Measurements from ENCODE around the gene ZFYVE27.

DNA sequence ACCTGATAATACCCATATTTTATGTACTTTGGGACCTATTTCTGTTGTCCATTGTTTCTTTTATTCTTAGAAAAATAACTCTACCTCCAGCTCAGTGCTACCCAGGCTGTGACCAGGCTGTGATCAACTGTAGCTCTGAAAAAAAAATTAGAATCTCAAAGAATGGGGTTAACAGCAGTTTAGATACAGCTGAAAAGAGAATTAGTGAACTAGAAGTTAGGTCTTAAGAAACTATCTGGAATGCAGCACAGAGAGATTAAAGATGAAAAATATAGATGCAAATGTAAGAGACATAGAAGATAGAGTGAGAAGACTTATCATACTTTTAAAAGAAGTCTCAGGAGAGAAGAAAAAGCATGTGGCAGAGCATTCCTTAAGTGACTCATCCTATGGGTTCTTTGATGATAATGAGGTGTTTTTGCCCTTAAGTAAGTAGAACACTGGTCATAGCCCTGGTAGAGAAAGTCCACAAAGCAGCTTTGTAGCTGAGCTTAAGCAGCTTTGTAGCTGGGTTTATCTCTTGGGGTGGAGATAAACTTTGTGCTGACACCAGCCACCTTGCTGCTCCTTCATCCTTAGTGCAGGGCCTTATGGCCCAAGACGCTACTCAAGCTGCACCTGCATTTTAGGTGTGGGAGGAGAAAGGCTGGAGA, 62.2 kb downstream of the ZFYVE27 start:
- TF ChIP-seq CTCF (IDR thresholded peaks at IDR 0.05) (no peak), POLR2A (IDR thresholded peaks at IDR 0.05) (no peak), POLR2AphosphoS5 (IDR thresholded peaks at IDR 0.05) (no peak), EP300 (IDR thresholded peaks at IDR 0.05) (no peak)

All from sigmoid colon (tissue), 4 donors.